ENCODE data around the gene PCMT1. TPM values are rescaled to one million over a fixed set of nuclear protein-coding genes. Genes with fewer than 3 reads are reported as not detected.
"Not testable (repeated sequence)": the region's sequence is repeated elsewhere in the genome, so short reads cannot be mapped to it uniquely, and the experiment has no call there.

Gene PCMT1
- total RNA-seq, 1 experiment from 2014 or later: 115 TPM

GRCh38 chr6:149843051-149843633, 93.6 kb downstream of the PCMT1 start:
- H3K36me3 ChIP-seq (ENCODE audit: insufficient read depth, low read length, poor library complexity, severe bottlenecking): peaks cover 15% of the 10 kb centered on the region
- no peak overlapping the region for H3K4me3 ChIP-seq (ENCODE audit: low read depth, low read length, poor library complexity, severe bottlenecking)
- no peaks in the 10 kb centered on the region for H3K27me3 ChIP-seq (replicated peaks; ENCODE audit: insufficient read depth, low read depth, low read length, poor library complexity)
- intact Hi-C loops (cut with micrococcal nuclease; ENCODE audit: unreplicated experiment): no loop called here
- POLR2A ChIA-PET (ENCODE audit: low non-redundant PET): no interaction called here
- H3K4me1 ChIP-seq (ENCODE audit: insufficient read depth, low read length, poor library complexity, severe bottlenecking): peaks cover 34% of the 10 kb centered on the region
- no TSS peak for BruUV-seq (replicated peaks)
- TF ChIP-seq, protein P1, sequence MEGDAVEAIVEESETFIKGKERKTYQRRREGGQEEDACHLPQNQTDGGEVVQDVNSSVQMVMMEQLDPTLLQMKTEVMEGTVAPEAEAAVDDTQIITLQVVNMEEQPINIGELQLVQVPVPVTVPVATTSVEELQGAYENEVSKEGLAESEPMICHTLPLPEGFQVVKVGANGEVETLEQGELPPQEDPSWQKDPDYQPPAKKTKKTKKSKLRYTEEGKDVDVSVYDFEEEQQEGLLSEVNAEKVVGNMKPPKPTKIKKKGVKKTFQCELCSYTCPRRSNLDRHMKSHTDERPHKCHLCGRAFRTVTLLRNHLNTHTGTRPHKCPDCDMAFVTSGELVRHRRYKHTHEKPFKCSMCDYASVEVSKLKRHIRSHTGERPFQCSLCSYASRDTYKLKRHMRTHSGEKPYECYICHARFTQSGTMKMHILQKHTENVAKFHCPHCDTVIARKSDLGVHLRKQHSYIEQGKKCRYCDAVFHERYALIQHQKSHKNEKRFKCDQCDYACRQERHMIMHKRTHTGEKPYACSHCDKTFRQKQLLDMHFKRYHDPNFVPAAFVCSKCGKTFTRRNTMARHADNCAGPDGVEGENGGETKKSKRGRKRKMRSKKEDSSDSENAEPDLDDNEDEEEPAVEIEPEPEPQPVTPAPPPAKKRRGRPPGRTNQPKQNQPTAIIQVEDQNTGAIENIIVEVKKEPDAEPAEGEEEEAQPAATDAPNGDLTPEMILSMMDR (conservative IDR thresholded peaks at IDR 0.05; ENCODE audit: low read depth, low read length): no peak
- no peak for TF ChIP-seq EZH2 (IDR thresholded peaks at IDR 0.05; ENCODE audit: borderline replicate concordance, low read depth, low read length, poor library complexity, severe bottlenecking)
- CTCF ChIA-PET: no interaction called here
- H3K9me3 ChIP-seq (ENCODE audit: low read depth, low read length, poor library complexity, severe bottlenecking): no peaks in the 10 kb centered on the region
- DNase-seq (ENCODE audit: low spot score): no peak
- H3K27ac ChIP-seq (ENCODE audit: low read depth, low read length, poor library complexity, severe bottlenecking): no peak overlapping the region

DNA sequence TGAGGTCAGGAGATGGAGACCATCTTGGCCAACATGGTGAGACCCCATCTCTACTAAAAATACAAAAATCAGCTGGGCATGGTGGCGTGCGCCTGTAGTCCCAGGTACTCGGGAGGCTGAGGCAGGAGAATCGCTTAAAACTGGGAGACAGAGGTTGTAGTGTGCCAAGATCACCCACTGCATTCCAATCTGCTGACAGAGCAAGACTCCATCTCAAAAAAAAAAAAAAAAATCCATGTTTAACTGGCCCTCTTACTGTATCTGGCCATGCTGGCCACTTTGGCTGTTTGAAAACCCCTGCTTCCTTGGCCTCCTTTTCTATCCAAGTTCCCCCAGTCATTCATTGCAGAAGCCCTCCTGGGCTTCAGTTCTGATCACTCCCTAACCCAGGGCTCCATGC, 94.5 kb downstream of the PCMT1 start:
- BruUV-seq (replicated peaks); H3K4me3 ChIP-seq (ENCODE audit: low read depth, low read length, poor library complexity, severe bottlenecking); POLR2A ChIA-PET (ENCODE audit: low non-redundant PET); H3K27me3 ChIP-seq (replicated peaks; ENCODE audit: insufficient read depth, low read depth, low read length, poor library complexity); H3K27ac ChIP-seq (ENCODE audit: low read depth, low read length, poor library complexity, severe bottlenecking); CTCF ChIA-PET; intact Hi-C loops (cut with micrococcal nuclease; ENCODE audit: unreplicated experiment); H3K9me3 ChIP-seq (ENCODE audit: low read depth, low read length, poor library complexity, severe bottlenecking); DNase-seq (ENCODE audit: low spot score): not testable (repeated sequence)
- Histone ChIP-seq H3K36me3 (ENCODE audit: insufficient read depth, low read length, poor library complexity, severe bottlenecking) (peaks cover 15% of the 10 kb centered on the region), H3K4me1 (ENCODE audit: insufficient read depth, low read length, poor library complexity, severe bottlenecking) (peaks cover 36% of the 10 kb centered on the region)

- intact Hi-C loops (cut with micrococcal nuclease; ENCODE audit: unreplicated experiment): no loop called here
- Histone ChIP-seq H3K9me3 (ENCODE audit: low read depth, low read length, poor library complexity, severe bottlenecking) (no peaks in the 10 kb centered on the region), H3K4me3 (ENCODE audit: low read depth, low read length, poor library complexity, severe bottlenecking) (no peak overlapping the region), H3K27ac (ENCODE audit: low read depth, low read length, poor library complexity, severe bottlenecking) (no peak overlapping the region), H3K36me3 (ENCODE audit: insufficient read depth, low read length, poor library complexity, severe bottlenecking) (peaks cover 15% of the 10 kb centered on the region), H3K27me3 (replicated peaks; ENCODE audit: insufficient read depth, low read depth, low read length, poor library complexity) (no peaks in the 10 kb centered on the region), H3K4me1 (ENCODE audit: insufficient read depth, low read length, poor library complexity, severe bottlenecking) (peaks cover 36% of the 10 kb centered on the region)
- ChIA-PET POLR2A (ENCODE audit: low non-redundant PET) (no interaction called here), CTCF (no interaction called here)
- DNase-seq (ENCODE audit: low spot score): no peak
- TF ChIP-seq, protein P1 (conservative IDR thresholded peaks at IDR 0.05; ENCODE audit: low read depth, low read length): no peak
- no peak for TF ChIP-seq EZH2 (IDR thresholded peaks at IDR 0.05; ENCODE audit: borderline replicate concordance, low read depth, low read length, poor library complexity, severe bottlenecking)
- no TSS peak for BruUV-seq (replicated peaks)
Observed at GRCh38 chr6:149844480-149844879, 94.9 kb downstream of the PCMT1 start.

GRCh38 chr6:149845549-149845948, 96.0 kb downstream of the PCMT1 start:
- Histone ChIP-seq H3K4me3 (ENCODE audit: low read depth, low read length, poor library complexity, severe bottlenecking) (no peak overlapping the region), H3K36me3 (ENCODE audit: insufficient read depth, low read length, poor library complexity, severe bottlenecking) (peaks cover 15% of the 10 kb centered on the region), H3K27ac (ENCODE audit: low read depth, low read length, poor library complexity, severe bottlenecking) (no peak overlapping the region), H3K27me3 (replicated peaks; ENCODE audit: insufficient read depth, low read depth, low read length, poor library complexity) (no peaks in the 10 kb centered on the region), H3K4me1 (ENCODE audit: insufficient read depth, low read length, poor library complexity, severe bottlenecking) (peaks cover 40% of the 10 kb centered on the region), H3K9me3 (ENCODE audit: low read depth, low read length, poor library complexity, severe bottlenecking) (no peaks in the 10 kb centered on the region)
- intact Hi-C loops (cut with micrococcal nuclease; ENCODE audit: unreplicated experiment): no loop called here
- CTCF ChIA-PET: no interaction called here
- no TSS peak for BruUV-seq (replicated peaks)
- DNase-seq (ENCODE audit: low spot score): no peak
- TF ChIP-seq, protein P1 (conservative IDR thresholded peaks at IDR 0.05; ENCODE audit: low read depth, low read length): no peak
- TF ChIP-seq EZH2 (IDR thresholded peaks at IDR 0.05; ENCODE audit: borderline replicate concordance, low read depth, low read length, poor library complexity, severe bottlenecking): no peak
- POLR2A ChIA-PET (ENCODE audit: low non-redundant PET): no interaction called here

Measured in A673 (cell line).